Activated B cell treated with CpG ODN at 0.5 μM for 24 hours (primary cell): ENCODE results near the gene NR6A1. TPM values are rescaled to one million over a fixed set of nuclear protein-coding genes. Genes with fewer than 3 reads are reported as not detected.

Experiments used
- ATAC-seq: fragments of 200-7000 bp; cut with Tn5 transposase; one replicate; pipeline ENCODE4 v1.10.0; 2021; ENCODE audit warnings: low read depth, mild to moderate bottlenecking, moderate library complexity
- CTCF ChIA-PET: fragments of 350-600 bp; sonication (Branson Sonifier 250); formaldehyde crosslinking; loops from one replicate; lab custom pipeline; 2021; ENCODE audit warnings: antibody characterized with exemption; lab: Charles Lee
- POLR2A ChIA-PET: fragments of 350-600 bp; sonication (Branson Sonifier 250); formaldehyde crosslinking; loops from one replicate; lab custom pipeline; 2021; ENCODE audit warnings: antibody characterized with exemption; lab: Charles Lee
- DNase-seq: peaks from one replicate; pipeline ENCODE4 v3.0.0; 2022
- H3K27ac Mint-ChIP-seq: one replicate; pipeline ENCODE4 v1.8.0; 2020; ENCODE audit warnings: mixed read lengths
- H3K27me3 Mint-ChIP-seq: one replicate; pipeline ENCODE4 v1.8.0; 2021; ENCODE audit warnings: mixed read lengths
- H3K36me3 Mint-ChIP-seq: one replicate; pipeline ENCODE4 v1.8.0; 2021; ENCODE audit warnings: low read depth, mixed read lengths
- H3K4me1 Mint-ChIP-seq: one replicate; pipeline ENCODE4 v1.8.0; 2021; ENCODE audit warnings: mixed read lengths
- H3K4me3 Mint-ChIP-seq: one replicate; pipeline ENCODE4 v1.8.0; 2020; ENCODE audit warnings: mild to moderate bottlenecking, mixed read lengths
- H3K9me3 Mint-ChIP-seq: one replicate; pipeline ENCODE4 v1.8.0; 2020; ENCODE audit warnings: mixed read lengths
- intact Hi-C: fragments of 100-400 bp; cut with micrococcal nuclease; formaldehyde crosslinking; loops from one replicate; pipeline ENCODE4 v1.15.1; 2024
- total RNA-seq: library from RNA; stranded (reverse); gene quantifications from 2 replicates; pipeline ENCODE4 v1.2.3, GENCODE V29; 2022
- TF ChIP-seq, protein P1 (sequence below): fragments of 200-600 bp; IDR thresholded peaks from one replicate; pipeline ENCODE4 v1.8.0; 2022; ENCODE audit warnings: antibody characterized with exemption, mild to moderate bottlenecking

Gene NR6A1
- total RNA-seq, 1 donor from 2014 or later, result 3.1 TPM

DNA sequence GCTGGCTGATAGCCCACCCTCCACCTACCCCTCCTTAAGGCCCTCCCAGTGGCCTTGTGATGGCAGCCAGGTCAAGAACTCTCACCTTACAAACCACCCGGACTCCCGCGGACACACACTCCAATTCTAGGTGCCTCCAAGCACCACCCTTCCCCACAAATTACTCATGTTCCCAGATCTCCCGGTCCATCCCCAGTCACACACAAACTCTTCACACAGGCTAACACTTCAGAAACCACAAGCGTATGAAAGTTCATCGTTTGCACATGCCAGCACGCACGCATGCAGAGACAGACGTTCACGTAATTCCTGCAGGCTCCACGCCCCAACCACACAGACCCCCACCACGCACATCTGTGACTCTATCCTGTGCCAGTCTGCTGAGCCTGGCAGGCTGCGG is 281.9 kb downstream of the NR6A1 start:
- TF ChIP-seq, protein P1, sequence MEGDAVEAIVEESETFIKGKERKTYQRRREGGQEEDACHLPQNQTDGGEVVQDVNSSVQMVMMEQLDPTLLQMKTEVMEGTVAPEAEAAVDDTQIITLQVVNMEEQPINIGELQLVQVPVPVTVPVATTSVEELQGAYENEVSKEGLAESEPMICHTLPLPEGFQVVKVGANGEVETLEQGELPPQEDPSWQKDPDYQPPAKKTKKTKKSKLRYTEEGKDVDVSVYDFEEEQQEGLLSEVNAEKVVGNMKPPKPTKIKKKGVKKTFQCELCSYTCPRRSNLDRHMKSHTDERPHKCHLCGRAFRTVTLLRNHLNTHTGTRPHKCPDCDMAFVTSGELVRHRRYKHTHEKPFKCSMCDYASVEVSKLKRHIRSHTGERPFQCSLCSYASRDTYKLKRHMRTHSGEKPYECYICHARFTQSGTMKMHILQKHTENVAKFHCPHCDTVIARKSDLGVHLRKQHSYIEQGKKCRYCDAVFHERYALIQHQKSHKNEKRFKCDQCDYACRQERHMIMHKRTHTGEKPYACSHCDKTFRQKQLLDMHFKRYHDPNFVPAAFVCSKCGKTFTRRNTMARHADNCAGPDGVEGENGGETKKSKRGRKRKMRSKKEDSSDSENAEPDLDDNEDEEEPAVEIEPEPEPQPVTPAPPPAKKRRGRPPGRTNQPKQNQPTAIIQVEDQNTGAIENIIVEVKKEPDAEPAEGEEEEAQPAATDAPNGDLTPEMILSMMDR, result no peak
- intact Hi-C loops, result no loop called here
- ATAC-seq (no peak), DNase-seq (no peak)
- Mint-ChIP-seq H3K4me1 (no peaks in the 10 kb centered on the region), H3K9me3 (no peaks in the 10 kb centered on the region), H3K27me3 (peaks cover 18% of the 10 kb centered on the region), H3K36me3 (no peaks in the 10 kb centered on the region), H3K27ac (no peak overlapping the region), H3K4me3 (no peak overlapping the region)
- ChIA-PET POLR2A (no interaction called here), CTCF (no interaction called here)

DNA sequence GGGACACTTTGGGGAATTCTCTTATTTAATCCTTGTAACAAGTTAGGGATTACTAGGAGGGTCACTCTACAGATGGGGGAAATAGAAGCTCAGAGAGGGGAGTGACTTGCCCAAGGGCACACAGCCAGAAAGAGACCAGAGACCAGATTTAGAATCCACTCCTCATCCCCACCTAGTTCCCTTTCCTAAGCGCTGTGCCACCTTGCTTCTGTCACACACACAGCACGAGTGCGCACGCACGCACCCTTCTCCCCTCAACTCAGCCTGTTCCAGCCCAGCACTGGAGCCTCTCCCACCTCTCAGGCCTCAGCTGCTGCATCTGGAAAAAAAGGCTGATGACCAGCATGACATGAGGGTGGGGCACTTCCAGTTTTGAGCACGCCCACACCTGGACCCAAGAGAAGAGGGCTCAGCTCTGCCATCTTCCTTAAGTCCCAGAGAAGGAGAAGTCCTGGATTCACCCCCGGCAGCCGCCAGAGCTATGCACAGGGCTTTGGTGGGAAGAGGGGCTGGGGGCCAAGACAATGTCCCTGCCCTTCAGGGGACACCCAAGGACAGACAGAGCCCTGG is 282.4 kb downstream of the NR6A1 start:
- CTCF ChIA-PET, result no interaction called here
- Mint-ChIP-seq H3K9me3 (no peaks in the 10 kb centered on the region), H3K4me3 (no peak overlapping the region), H3K4me1 (no peaks in the 10 kb centered on the region), H3K27ac (no peak overlapping the region), H3K36me3 (no peaks in the 10 kb centered on the region), H3K27me3 (peaks cover 18% of the 10 kb centered on the region)
- intact Hi-C loops, result no loop called here
- DNase-seq (no peak), ATAC-seq (no peak)
- TF ChIP-seq, protein P1, result no peak
- POLR2A ChIA-PET, result no interaction called here

- ATAC-seq (no peak), DNase-seq (no peak)
- no peaks in the 10 kb centered on the region for H3K36me3 Mint-ChIP-seq
- ChIA-PET POLR2A (no interaction called here), CTCF (no interaction called here)
- no peaks in the 10 kb centered on the region for H3K9me3 Mint-ChIP-seq
- intact Hi-C loops, result no loop called here
- no peak overlapping the region for H3K4me3 Mint-ChIP-seq
- peaks cover 19% of the 10 kb centered on the region for H3K27me3 Mint-ChIP-seq
- H3K27ac Mint-ChIP-seq, result no peak overlapping the region
- TF ChIP-seq, protein P1, result no peak
- H3K4me1 Mint-ChIP-seq, result no peaks in the 10 kb centered on the region
Observed at GRCh38 chr9:124487260-124488182, 283.6 kb downstream of the NR6A1 start.

DNA sequence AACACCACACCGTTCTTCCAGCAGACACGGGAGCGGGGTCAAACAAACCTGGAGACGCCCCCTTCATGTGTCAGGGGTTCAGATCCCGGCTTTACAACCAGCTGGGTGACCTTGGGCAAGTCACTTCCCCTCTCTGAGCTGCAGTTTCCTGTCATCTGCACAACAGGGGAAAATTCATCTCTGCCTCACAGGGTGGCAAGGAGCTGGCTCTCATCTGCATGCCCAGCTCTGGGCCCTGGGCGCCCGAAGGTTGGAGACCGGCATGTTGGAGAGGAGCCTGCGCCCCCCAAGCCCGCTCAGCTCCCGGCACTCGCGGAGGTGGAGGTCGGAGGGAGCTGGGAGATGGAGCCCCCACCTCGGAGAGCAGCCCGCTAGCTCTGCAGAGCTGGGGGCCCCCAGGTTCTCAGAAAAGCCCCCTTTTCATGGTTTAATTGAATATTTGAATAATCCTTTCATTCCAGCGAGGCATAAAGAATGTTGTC is 284.3 kb downstream of the NR6A1 start:
- TF ChIP-seq, protein P1, result no peak
- H3K9me3 Mint-ChIP-seq, result no peaks in the 10 kb centered on the region
- no peak overlapping the region for H3K4me3 Mint-ChIP-seq
- DNase-seq (no peak), ATAC-seq (no peak)
- ChIA-PET POLR2A (no interaction called here), CTCF (no interaction called here)
- H3K27me3 Mint-ChIP-seq, result peaks cover 15% of the 10 kb centered on the region
- H3K36me3 Mint-ChIP-seq, result no peaks in the 10 kb centered on the region
- no peak overlapping the region for H3K27ac Mint-ChIP-seq
- intact Hi-C loops, result no loop called here
- H3K4me1 Mint-ChIP-seq, result no peaks in the 10 kb centered on the region

GRCh38 chr9:124485936-124486335 is 285.2 kb downstream of the NR6A1 start:
- Mint-ChIP-seq H3K9me3 (no peaks in the 10 kb centered on the region), H3K27me3 (peaks cover 15% of the 10 kb centered on the region), H3K27ac (no peak overlapping the region), H3K36me3 (no peaks in the 10 kb centered on the region), H3K4me1 (no peaks in the 10 kb centered on the region), H3K4me3 (no peak overlapping the region)
- POLR2A ChIA-PET, result no interaction called here
- TF ChIP-seq, protein P1, result no peak
- no peak for ATAC-seq
- CTCF ChIA-PET, result no interaction called here
- intact Hi-C loops, result no loop called here
- no peak for DNase-seq
